DOHH2 (cell line): Measurements from ENCODE around the gene NFIX.

ENCODE experiments used
- EZH2phosphoT487 ChIP-seq: fragments of 200-600 bp; sonication (generic); IDR thresholded peaks from 2 replicates; pipeline ENCODE4 v1.6.1; 2017; ENCODE audit warnings: borderline replicate concordance, mild to moderate bottlenecking, antibody characterized with exemption, low read length, moderate library complexity, mixed read lengths
- TF ChIP-seq, protein P1 (sequence below): fragments of 200-600 bp; sonication (generic); IDR thresholded peaks from one replicate; pipeline ENCODE4 v1.5.1; 2014; ENCODE audit warnings: antibody characterized with exemption, mild to moderate bottlenecking, low read depth, low read length; ENCODE audit not compliant: poor library complexity, severe bottlenecking

DNA sequence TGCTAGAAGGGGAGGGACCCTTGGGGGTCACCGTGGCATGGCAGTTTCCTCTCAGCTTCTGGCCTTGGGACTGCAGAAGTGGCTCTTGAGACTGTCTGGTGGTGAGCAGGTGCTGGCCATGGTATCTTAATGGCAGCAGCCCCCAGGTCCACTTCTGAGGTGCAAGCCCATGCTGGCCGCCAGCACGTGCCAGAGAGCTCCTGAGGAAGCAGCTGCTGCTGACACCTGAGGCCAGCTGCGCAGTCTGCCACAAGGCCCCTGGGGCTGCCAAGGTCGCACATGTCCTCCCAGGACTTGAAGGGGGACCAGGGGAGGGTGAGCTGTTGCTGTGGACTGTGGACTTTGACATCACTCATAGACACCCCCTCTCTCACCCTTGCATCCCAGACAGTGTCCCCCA, 48.0 kb downstream of the NFIX start:
- TF ChIP-seq, protein P1, sequence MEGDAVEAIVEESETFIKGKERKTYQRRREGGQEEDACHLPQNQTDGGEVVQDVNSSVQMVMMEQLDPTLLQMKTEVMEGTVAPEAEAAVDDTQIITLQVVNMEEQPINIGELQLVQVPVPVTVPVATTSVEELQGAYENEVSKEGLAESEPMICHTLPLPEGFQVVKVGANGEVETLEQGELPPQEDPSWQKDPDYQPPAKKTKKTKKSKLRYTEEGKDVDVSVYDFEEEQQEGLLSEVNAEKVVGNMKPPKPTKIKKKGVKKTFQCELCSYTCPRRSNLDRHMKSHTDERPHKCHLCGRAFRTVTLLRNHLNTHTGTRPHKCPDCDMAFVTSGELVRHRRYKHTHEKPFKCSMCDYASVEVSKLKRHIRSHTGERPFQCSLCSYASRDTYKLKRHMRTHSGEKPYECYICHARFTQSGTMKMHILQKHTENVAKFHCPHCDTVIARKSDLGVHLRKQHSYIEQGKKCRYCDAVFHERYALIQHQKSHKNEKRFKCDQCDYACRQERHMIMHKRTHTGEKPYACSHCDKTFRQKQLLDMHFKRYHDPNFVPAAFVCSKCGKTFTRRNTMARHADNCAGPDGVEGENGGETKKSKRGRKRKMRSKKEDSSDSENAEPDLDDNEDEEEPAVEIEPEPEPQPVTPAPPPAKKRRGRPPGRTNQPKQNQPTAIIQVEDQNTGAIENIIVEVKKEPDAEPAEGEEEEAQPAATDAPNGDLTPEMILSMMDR = no peak
- TF ChIP-seq EZH2phosphoT487 = no peak
